ENCODE results near the gene ANO3. TPM values are rescaled to one million over a fixed set of nuclear protein-coding genes. Genes with fewer than 3 reads are reported as not detected.

ANO3 gene
- total and polyA plus RNA-seq, 2 donors from 2014 or later: 0.30 to 1.5 TPM

GRCh38 chr11:26676641-26677040, 344.7 kb downstream of the ANO3 start:
- no peaks in the 10 kb centered on the region for H3K9me3 ChIP-seq (ENCODE audit: control insufficient read depth in 2 of 3, insufficient read depth in 1 of 3, low read length in 3 of 3)
- FAIRE-seq (no peak), DNase-seq (no peak)
- no peaks in the 10 kb centered on the region for H3K27me3 ChIP-seq (ENCODE audit: control insufficient read depth, insufficient read depth, low read length)
- H3K4me3 ChIP-seq (ENCODE audit: low read length in 3 of 3): no peak overlapping the region
- no peak overlapping the region for H3K9ac ChIP-seq (ENCODE audit: low read length in 3 of 3)
- H3K36me3 ChIP-seq (ENCODE audit: control insufficient read depth in 2 of 3, insufficient read depth in 3 of 3, low read length in 3 of 3): peaks cover 0 to 28% (median 2%) of the 10 kb centered on the region in 3 donors
- H3K27ac ChIP-seq (ENCODE audit: low read depth in 2 of 2, low read length in 2 of 2): no peak overlapping the region
- no peak for TF ChIP-seq CTCF (IDR thresholded peaks at IDR 0.05; ENCODE audit: borderline replicate concordance, extremely low read depth, insufficient read depth)
- no peaks in the 10 kb centered on the region for H3K4me1 ChIP-seq (ENCODE audit: control insufficient read depth in 2 of 3, insufficient read depth in 2 of 3, low read depth in 1 of 3, low read length in 3 of 3)
- intact Hi-C loops (cut with DNase I): no loop called here

- peaks cover 0 to 20% (median 2%) of the 10 kb centered on the region in 3 donors for H3K36me3 ChIP-seq (ENCODE audit: control insufficient read depth in 2 of 3, insufficient read depth in 3 of 3, low read length in 3 of 3)
Observed at GRCh38 chr11:26677566-26677965, 345.6 kb downstream of the ANO3 start.

GRCh38 chr11:26687351-26687750, 355.4 kb downstream of the ANO3 start:
- Histone ChIP-seq H3K4me3 (ENCODE audit: low read length in 3 of 3) (no peak overlapping the region), H3K9ac (ENCODE audit: low read length in 3 of 3) (no peak overlapping the region), H3K4me1 (ENCODE audit: control insufficient read depth in 2 of 3, insufficient read depth in 2 of 3, low read depth in 1 of 3, low read length in 3 of 3) (no peaks in the 10 kb centered on the region), H3K27ac (ENCODE audit: low read depth in 2 of 2, low read length in 2 of 2) (no peak overlapping the region), H3K36me3 (ENCODE audit: control insufficient read depth in 2 of 3, insufficient read depth in 3 of 3, low read length in 3 of 3) (peaks cover 0 to 26% (median 6%) of the 10 kb centered on the region in 3 donors), H3K9me3 (ENCODE audit: control insufficient read depth in 2 of 3, insufficient read depth in 1 of 3, low read length in 3 of 3) (no peaks in the 10 kb centered on the region), H3K27me3 (ENCODE audit: control insufficient read depth, insufficient read depth, low read length) (no peaks in the 10 kb centered on the region)
- intact Hi-C loops (cut with DNase I): no loop called here
- no peak for FAIRE-seq
- DNase-seq: no peak
- TF ChIP-seq CTCF (IDR thresholded peaks at IDR 0.05; ENCODE audit: borderline replicate concordance, extremely low read depth, insufficient read depth): no peak

More at GRCh38 chr11:26677566-26677965, 345.6 kb downstream of the ANO3 start:
- Histone ChIP-seq H3K9ac (ENCODE audit: low read length in 3 of 3) (no peak overlapping the region), H3K27ac (ENCODE audit: low read depth in 2 of 2, low read length in 2 of 2) (no peak overlapping the region), H3K4me3 (ENCODE audit: low read length in 3 of 3) (no peak overlapping the region), H3K4me1 (ENCODE audit: control insufficient read depth in 2 of 3, insufficient read depth in 2 of 3, low read depth in 1 of 3, low read length in 3 of 3) (no peaks in the 10 kb centered on the region), H3K9me3 (ENCODE audit: control insufficient read depth in 2 of 3, insufficient read depth in 1 of 3, low read length in 3 of 3) (no peaks in the 10 kb centered on the region), H3K27me3 (ENCODE audit: control insufficient read depth, insufficient read depth, low read length) (no peaks in the 10 kb centered on the region)
- FAIRE-seq: no peak
- TF ChIP-seq CTCF (IDR thresholded peaks at IDR 0.05; ENCODE audit: borderline replicate concordance, extremely low read depth, insufficient read depth): no peak
- DNase-seq: no peak
- intact Hi-C loops (cut with DNase I): no loop called here

GRCh38 chr11:26688701-26689100, 356.8 kb downstream of the ANO3 start:
- Histone ChIP-seq H3K9ac (ENCODE audit: low read length in 3 of 3) (no peak overlapping the region), H3K27ac (ENCODE audit: low read depth in 2 of 2, low read length in 2 of 2) (no peak overlapping the region), H3K27me3 (ENCODE audit: control insufficient read depth, insufficient read depth, low read length) (no peaks in the 10 kb centered on the region), H3K36me3 (ENCODE audit: control insufficient read depth in 2 of 3, insufficient read depth in 3 of 3, low read length in 3 of 3) (peaks cover 0 to 22% (median 7%) of the 10 kb centered on the region in 3 donors), H3K9me3 (ENCODE audit: control insufficient read depth in 2 of 3, insufficient read depth in 1 of 3, low read length in 3 of 3) (no peaks in the 10 kb centered on the region), H3K4me3 (ENCODE audit: low read length in 3 of 3) (no peak overlapping the region), H3K4me1 (ENCODE audit: control insufficient read depth in 2 of 3, insufficient read depth in 2 of 3, low read depth in 1 of 3, low read length in 3 of 3) (no peaks in the 10 kb centered on the region)
- intact Hi-C loops (cut with DNase I): no loop called here
- DNase-seq (no peak), FAIRE-seq (no peak)
- TF ChIP-seq CTCF (IDR thresholded peaks at IDR 0.05; ENCODE audit: borderline replicate concordance, extremely low read depth, insufficient read depth): no peak
